Transverse colon (tissue), 4 donors: Measurements from ENCODE around the gene HDAC7. TPM values are rescaled to one million over a fixed set of nuclear protein-coding genes. Genes with fewer than 3 reads are reported as not detected.

ENCODE experiments used
- DNase-seq: peaks from one replicate; pipeline ENCODE4 v3.0.0-alpha.2; 2019
- H3K27ac ChIP-seq, 4 donors: fragments of 200-600 bp; sonication (generic); 2 replicates each; pipeline ENCODE4 v1.5.1; 2016 to 2018; ENCODE audit warnings: inconsistent platforms in 4 of 4
- H3K27me3 ChIP-seq: fragments of 200-600 bp; sonication (generic); 2 replicates; pipeline ENCODE4 v1.5.1; 2017; ENCODE audit warnings: inconsistent platforms
- H3K36me3 ChIP-seq, 4 donors: fragments of 200-600 bp; sonication (generic); 2 replicates each; pipeline ENCODE4 v1.5.1; 2017 to 2019; ENCODE audit warnings: inconsistent platforms in 4 of 4
- H3K4me1 ChIP-seq, 4 donors: fragments of 200-600 bp; sonication (generic); 2 replicates each; pipeline ENCODE4 v1.5.1; 2017 to 2020; ENCODE audit warnings: inconsistent platforms in 4 of 4
- H3K4me3 ChIP-seq, 4 donors: fragments of 200-600 bp; sonication (generic); 1 replicate in 1 of 4; 2 replicates in 3 of 4; pipeline versions ENCODE4 v1.5.1 to v1.6.1; 2017 to 2019; ENCODE audit warnings: inconsistent platforms in 4 of 4
- H3K9me3 ChIP-seq, 2 donors: fragments of 200-600 bp; sonication (generic); 2 replicates each; pipeline ENCODE4 v1.5.1; 2017 to 2019; ENCODE audit warnings: inconsistent platforms in 2 of 2
- CTCF ChIP-seq, 5 experiments: fragments of 200-600 bp in 3 of 5; fragments of 450-650 bp in 2 of 5; sonication (generic) in 3 of 5; IDR thresholded peaks; 1 replicate in 2 of 5; 2 replicates in 3 of 5; pipeline ENCODE4 v1.5.1; 2016 to 2017; ENCODE audit warnings: antibody characterized with exemption in 5 of 5, inconsistent platforms in 3 of 5, mild to moderate bottlenecking in 2 of 5, moderate library complexity in 1 of 5
- EP300 ChIP-seq: sonication (generic); formaldehyde crosslinking; IDR thresholded peaks from one replicate; pipeline ENCODE4 v1.6.1; 2017; ENCODE audit warnings: antibody characterized with exemption, low read depth
- POLR2A ChIP-seq: fragments of 450-650 bp; IDR thresholded peaks from one replicate; pipeline ENCODE4 v1.6.1; 2016; ENCODE audit warnings: antibody characterized with exemption, mild to moderate bottlenecking, moderate library complexity
- POLR2AphosphoS5 ChIP-seq, 3 donors: sonication (generic); formaldehyde crosslinking; IDR thresholded peaks; one replicate each; pipeline ENCODE4 v1.6.1; 2016; ENCODE audit warnings: antibody characterized with exemption in 3 of 3
- WGBS, 2 donors: methylation state at CpG; one replicate each; pipeline ENCODE4 v1.1.5; 2018; ENCODE audit warnings: low coverage in 1 of 2; 5-methylcytosine and 5-hydroxymethylcytosine counted together
- in situ Hi-C, 4 donors: fragments of 200-750 bp; cut with MboI; loops; one replicate each; pipeline versions ENCODE4 v1.15.0 to v1.15.1; 2017; ENCODE audit warnings: low sequenced_read_pairs in 3 of 4, low pct_ligation_motif_present in 1 of 4, low pct_unique_long_range_greater_than_20kb in 1 of 4
- intact Hi-C: fragments of 100-400 bp; cut with DNase I; formaldehyde crosslinking; loops from one replicate; pipeline ENCODE4 v1.15.1; 2023; ENCODE audit warnings: low total_unique reads
- total RNA-seq, 4 donors: library from RNA; depleted of rRNA; stranded (reverse); fragments of >200 nt; gene quantifications; one replicate each; pipeline ENCODE4 v1.1.0, GENCODE V29; 2016

HDAC7 gene
- total RNA-seq, 4 donors from 2014 or later = 19.4 to 133 (median 28.3) TPM

- intact Hi-C loops = no loop called here
- no peaks in the 10 kb centered on the region for H3K9me3 ChIP-seq
- no peaks in the 10 kb centered on the region for H3K27me3 ChIP-seq
- no peaks in the 10 kb centered on the region for H3K36me3 ChIP-seq
- in situ Hi-C loops = loop anchor here in 1 of 4 donors (25.0 kb wide), 1 partner anchor 298 kb away; the partner anchor contains the start of gene ASB8
- no peak for TF ChIP-seq EP300
- TF ChIP-seq CTCF (IDR thresholded peaks at IDR 0.05) = no peak
- no peak for TF ChIP-seq POLR2AphosphoS5 (IDR thresholded peaks at IDR 0.05)
- TF ChIP-seq POLR2A = no peak
- H3K4me3 ChIP-seq = no peak overlapping the region
- no peak overlapping the region for H3K27ac ChIP-seq
- no peak for DNase-seq
- 60 to 97% methylated on average over 1 to 14 of the region's 14 CpGs for WGBS, 2 donors
- H3K4me1 ChIP-seq = peaks cover 0 to 3% (median under 1%) of the 10 kb centered on the region in 4 donors
Observed at GRCh38 chr12:47864646-47865235, 45.0 kb upstream of the HDAC7 start.

DNA sequence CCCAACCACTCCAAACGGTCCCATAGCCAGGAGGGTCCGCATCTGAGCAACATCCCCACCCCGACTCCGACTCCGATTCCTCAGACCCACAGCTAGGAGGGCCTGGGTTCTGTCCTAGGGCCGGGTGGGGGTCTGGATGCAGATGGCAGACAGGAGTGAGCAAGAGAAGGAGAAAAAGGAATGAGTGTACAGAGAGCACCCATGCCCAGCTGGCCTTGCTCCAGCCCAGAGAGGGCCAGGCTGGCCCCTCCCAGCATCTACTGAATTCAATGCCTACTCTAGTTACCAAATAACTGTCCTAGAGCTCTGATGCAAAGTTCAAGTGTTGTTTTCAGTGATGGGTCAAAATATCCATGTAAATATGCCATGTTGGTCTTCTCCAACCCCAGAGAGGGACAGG lies 44.3 kb upstream of the HDAC7 start:
- intact Hi-C loops = no loop called here
- 90% methylated on average over 6 of the region's 6 CpGs; no CpG with 5 or more reads in 1 of the 2 donors for WGBS, 2 donors
- in situ Hi-C loops = loop anchor here in 1 of 4 donors (25.0 kb wide), 1 partner anchor 298 kb away; the partner anchor contains the start of gene ASB8
- TF ChIP-seq POLR2AphosphoS5 (IDR thresholded peaks at IDR 0.05) (no peak), POLR2A (no peak), EP300 (no peak), CTCF (IDR thresholded peaks at IDR 0.05) (no peak)
- DNase-seq = no peak
- Histone ChIP-seq H3K36me3 (no peaks in the 10 kb centered on the region), H3K27me3 (no peaks in the 10 kb centered on the region), H3K9me3 (no peaks in the 10 kb centered on the region), H3K4me1 (no peaks in the 10 kb centered on the region), H3K27ac (no peak overlapping the region), H3K4me3 (no peak overlapping the region)

- H3K27ac ChIP-seq = no peak overlapping the region
- WGBS, 2 donors = 63% methylated on average over 7 of the region's 7 CpGs; no CpG with 5 or more reads in 1 of the 2 donors
- no peaks in the 10 kb centered on the region for H3K27me3 ChIP-seq
- no peak overlapping the region for H3K4me3 ChIP-seq
- no peak for DNase-seq
- H3K4me1 ChIP-seq = no peaks in the 10 kb centered on the region
- no peaks in the 10 kb centered on the region for H3K36me3 ChIP-seq
- in situ Hi-C loops (loop anchor here in 1 of 4 donors (25.0 kb wide), 1 partner anchor 299 kb away; the partner anchor contains the start of gene ASB8), intact Hi-C loops (no loop called here)
- TF ChIP-seq EP300 = no peak
- no peak for TF ChIP-seq POLR2AphosphoS5 (IDR thresholded peaks at IDR 0.05)
- no peak for TF ChIP-seq CTCF (IDR thresholded peaks at IDR 0.05)
- no peak for TF ChIP-seq POLR2A
- no peaks in the 10 kb centered on the region for H3K9me3 ChIP-seq
Observed at GRCh38 chr12:47863467-47863866, 43.8 kb upstream of the HDAC7 start.

DNA sequence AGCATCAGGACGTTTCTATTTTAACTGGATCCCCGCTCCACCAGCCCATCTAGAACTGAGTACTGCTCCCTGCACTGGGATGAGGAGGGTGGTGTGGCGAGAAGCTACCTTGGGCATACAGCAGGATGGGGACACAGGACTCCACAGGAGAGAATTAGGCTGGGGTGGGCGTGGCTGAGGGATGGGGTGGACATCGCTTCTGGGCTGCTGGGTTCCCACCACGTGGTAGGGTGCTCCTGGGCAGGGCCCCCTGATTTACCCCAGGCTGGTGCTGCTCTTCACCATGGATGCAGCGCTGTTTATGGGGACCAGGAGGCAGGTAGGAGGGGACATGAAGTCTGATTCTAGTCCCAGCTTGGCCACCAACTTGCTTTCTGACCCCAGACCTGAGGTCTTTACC lies 43.2 kb upstream of the HDAC7 start:
- Histone ChIP-seq H3K4me3 (no peak overlapping the region), H3K27me3 (no peaks in the 10 kb centered on the region), H3K27ac (no peak overlapping the region), H3K9me3 (no peaks in the 10 kb centered on the region), H3K36me3 (no peaks in the 10 kb centered on the region), H3K4me1 (no peaks in the 10 kb centered on the region)
- no peak for TF ChIP-seq CTCF (IDR thresholded peaks at IDR 0.05)
- in situ Hi-C loops (loop anchor here in 1 of 4 donors (25.0 kb wide), 1 partner anchor 299 kb away; the partner anchor contains the start of gene ASB8), intact Hi-C loops (no loop called here)
- WGBS, 2 donors = 95% methylated on average over 7 of the region's 7 CpGs; no CpG with 5 or more reads in 1 of the 2 donors
- DNase-seq = no peak
